PC-3 (cell line): ENCODE results near the gene MIA. TPM values are rescaled to one million over a fixed set of nuclear protein-coding genes. Genes with fewer than 3 reads are reported as not detected.

Experiments used
- ATAC-seq: fragments of 200-7000 bp; cut with Tn5 transposase; 2 replicates; pipeline ENCODE4 v1.9.1; 2020; ENCODE audit warnings: mild to moderate bottlenecking, moderate library complexity
- BruUV-seq: library from RNA; stranded (reverse); fragments of 400-500 nt; replicated peaks from 2 replicates; lab custom pipeline; 2021; lab: Mats Ljungman, UMichigan
- CTCF ChIA-PET: fragments of 300-600 bp; sonication (Branson Sonifier 250); formaldehyde crosslinking; loops from one replicate; lab custom pipeline; 2022; ENCODE audit warnings: antibody characterized with exemption; lab: Charles Lee
- POLR2A ChIA-PET: fragments of 300-600 bp; sonication (Branson Sonifier 250); formaldehyde crosslinking; loops from one replicate; lab custom pipeline; 2022; ENCODE audit warnings: antibody characterized with exemption; ENCODE audit not compliant: unreplicated experiment; lab: Charles Lee
- DNase-seq: peaks from one replicate; pipeline ENCODE4 v3.0.0-alpha.2; 2015
- H2AFZ ChIP-seq: fragments of 300-600 bp; sonication (generic); 2 replicates; pipeline ENCODE4 v1.6.0; 2016; ENCODE audit warnings: antibody characterized with exemption, low read length
- H3F3A ChIP-seq: fragments of 300-600 bp; sonication (generic); one replicate; pipeline ENCODE4 v1.6.0; 2017; ENCODE audit warnings: antibody characterized with exemption, low read length, control low read depth, mild to moderate bottlenecking; ENCODE audit not compliant: unreplicated experiment
- H3K27ac ChIP-seq: fragments of 300-600 bp; sonication (generic); 2 replicates; pipeline ENCODE4 v1.5.1; 2016; ENCODE audit warnings: mild to moderate bottlenecking, low read length
- H3K27me3 ChIP-seq: fragments of 300-600 bp; sonication (generic); 2 replicates; pipeline ENCODE4 v1.6.1; 2016; ENCODE audit warnings: low read length, mixed read lengths
- H3K36me3 ChIP-seq: fragments of 300-600 bp; sonication (generic); 2 replicates; pipeline ENCODE4 v1.6.1; 2016; ENCODE audit warnings: low read depth, mixed run types, low read length, mixed read lengths
- H3K4me1 ChIP-seq: fragments of 300-600 bp; sonication (generic); 2 replicates; pipeline ENCODE4 v1.5.1; 2016; ENCODE audit warnings: low read length; ENCODE audit not compliant: insufficient read depth
- H3K4me2 ChIP-seq: fragments of 300-600 bp; sonication (generic); 2 replicates; pipeline ENCODE4 v1.6.0; 2016; ENCODE audit warnings: low read length
- H3K4me3 ChIP-seq: fragments of 300-600 bp; sonication (generic); 2 replicates; pipeline ENCODE4 v1.5.1; 2016; ENCODE audit warnings: mild to moderate bottlenecking, low read length, mixed read lengths
- H3K79me2 ChIP-seq: fragments of 300-600 bp; sonication (generic); 2 replicates; pipeline ENCODE4 v1.6.1; 2017; ENCODE audit warnings: low read length, mixed read lengths
- H3K9ac ChIP-seq: fragments of 300-600 bp; sonication (generic); 2 replicates; pipeline ENCODE4 v1.6.0; 2016; ENCODE audit warnings: mild to moderate bottlenecking, low read length
- H3K9me2 ChIP-seq: fragments of 300-600 bp; sonication (generic); replicated peaks from 2 replicates; pipeline ENCODE4 v1.6.1; 2016; ENCODE audit warnings: mixed run types, low read length, mixed read lengths
- H3K9me3 ChIP-seq: fragments of 300-600 bp; sonication (generic); 2 replicates; pipeline ENCODE4 v1.6.1; 2016; ENCODE audit warnings: low read length, mixed read lengths
- H4K20me1 ChIP-seq: fragments of 300-600 bp; sonication (generic); 2 replicates; pipeline ENCODE4 v1.6.1; 2016; ENCODE audit warnings: low read length, mixed read lengths
- CTCF ChIP-seq: fragments of 300-600 bp; sonication (generic); conservative IDR thresholded peaks from 2 replicates; pipeline ENCODE4 v1.5.1; 2017; ENCODE audit warnings: antibody characterized with exemption, low read depth, mild to moderate bottlenecking, low read length
- EZH2 ChIP-seq: fragments of 300-600 bp; sonication (generic); IDR thresholded peaks from one replicate; pipeline ENCODE4 v1.6.1; 2017; ENCODE audit warnings: antibody characterized with exemption, mild to moderate bottlenecking, low read length; ENCODE audit not compliant: unreplicated experiment
- EZH2phosphoT487 ChIP-seq: fragments of 300-600 bp; sonication (generic); IDR thresholded peaks from 2 replicates; pipeline ENCODE4 v1.6.1; 2018; ENCODE audit warnings: mild to moderate bottlenecking, antibody characterized with exemption, low read length, borderline replicate concordance
- intact Hi-C: fragments of 100-400 bp; cut with micrococcal nuclease; formaldehyde crosslinking; loops from 2 replicates; pipeline ENCODE4 v1.9.0; 2023
- total RNA-seq: library from RNA; depleted of rRNA; stranded (reverse); fragments of >200 nt; gene quantifications from 2 replicates; pipeline ENCODE4 v1.2.3, GENCODE V29; 2014

MIA gene
- total RNA-seq, 1 experiment from 2014 or later, result not detected

DNA sequence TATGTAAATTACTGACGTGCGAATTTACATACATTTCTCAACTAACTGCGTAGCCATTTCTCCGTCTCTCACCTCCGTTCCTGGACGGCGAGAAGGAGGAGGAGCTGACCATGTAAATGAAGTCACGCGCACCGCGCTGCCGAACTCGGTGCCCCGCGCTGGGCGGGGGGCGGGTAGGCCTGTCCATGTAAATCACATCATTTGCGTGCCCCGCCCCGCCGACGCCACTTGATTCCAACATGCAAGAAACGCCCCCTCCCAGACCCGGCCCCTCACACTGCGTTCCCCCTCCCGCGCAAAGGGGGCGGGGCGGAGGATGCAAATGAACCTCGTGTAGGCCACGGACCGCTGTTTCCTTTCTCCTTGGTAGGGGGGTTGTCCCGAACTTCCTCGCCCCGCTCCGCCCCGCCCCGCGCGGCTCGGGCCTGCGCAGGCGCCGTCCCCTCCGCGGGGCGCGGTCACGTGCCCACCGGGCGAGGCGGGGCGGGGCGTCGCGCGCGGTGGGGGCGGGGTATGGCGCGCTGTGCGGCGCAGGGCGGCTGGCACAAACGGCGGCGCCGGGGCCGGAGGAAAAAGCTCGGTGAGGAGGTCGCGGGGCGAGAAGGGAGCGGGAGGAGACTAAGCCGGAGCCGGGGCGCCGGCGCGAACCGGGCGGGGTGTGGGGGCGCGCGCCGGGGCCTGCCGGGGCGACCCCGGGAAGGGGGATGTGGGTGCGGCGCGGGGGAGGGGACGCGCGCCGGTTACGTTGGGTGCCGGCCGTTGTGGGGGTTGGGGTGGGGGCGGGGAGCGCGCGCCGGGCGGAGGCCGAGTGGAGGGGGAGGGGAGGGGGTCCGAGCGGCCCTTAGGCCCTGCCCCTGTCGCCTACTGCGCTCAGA is 23.6 kb downstream of the MIA start, which contains the start of gene EGLN2:
Gene EGLN2 (plus strand): TSS at position 509 of the 875 bp plus-strand sequence. CDS start 1,382 bp downstream, outside the sequence.
- Histone ChIP-seq H4K20me1 (peaks cover 15% of the 10 kb centered on the region; the same call in 1 of the 2 replicates), H3K4me2 (peak within 1 kb of the TSS; percentile 92), H3K27ac (peak within 1 kb of the TSS; percentile 41), H3K79me2 (peaks cover 44% of the 10 kb centered on the region), H3K9ac (peak within 1 kb of the TSS; percentile 71), H3K4me1 (peaks cover 36% of the 10 kb centered on the region), H3K9me3 (no peaks in the 10 kb centered on the region), H3K4me3 (peak within 1 kb of the TSS; percentile 85), H2AFZ (peak within 1 kb of the TSS; percentile 97), H3K36me3 (no peaks in the 10 kb centered on the region), H3K27me3 (no peaks in the 10 kb centered on the region), H3F3A (no peaks in the 10 kb centered on the region), H3K9me2 (no peaks in the 10 kb centered on the region)
- BruUV-seq, result no TSS peak
- ChIA-PET CTCF (interaction anchor here (0.5 to 0.6 kb wide), 2 partner anchors 9 to 22 kb away, joined by 3 read pairs; no protein-coding TSS in a partner anchor), POLR2A (interaction anchor here (0.6 kb wide), 3 partner anchors 20 to 345 kb away, joined by 4 to 17 read pairs (median 4); no protein-coding TSS in a partner anchor)
- ATAC-seq (peak; percentile 87), DNase-seq (peak; percentile 96)
- TF ChIP-seq EZH2, result no peak
- no peak for TF ChIP-seq EZH2phosphoT487
- no peak for TF ChIP-seq CTCF
- intact Hi-C loops, result loop anchor here (1.0 to 10.0 kb wide), 2 partner anchors 110 to 134 kb away; no protein-coding TSS in a partner anchor

GRCh38 chr19:40799558-40800338 is 24.4 kb downstream of the MIA start:
- H3K79me2 ChIP-seq, result peaks cover 53% of the 10 kb centered on the region
- intact Hi-C loops, result loop anchor here (10.0 kb wide), 1 partner anchor 135 kb away; no protein-coding TSS in a partner anchor

More at GRCh38 chr19:40799558-40800338, 24.4 kb downstream of the MIA start:
- no peak overlapping the region for H3K27ac ChIP-seq
- H3K9ac ChIP-seq, result peak overlapping the region; percentile 71
- H3K4me2 ChIP-seq, result peak overlapping the region; percentile 92
- H3K27me3 ChIP-seq, result no peaks in the 10 kb centered on the region
- no peak for DNase-seq
- peaks cover 36% of the 10 kb centered on the region for H3K4me1 ChIP-seq
- no peaks in the 10 kb centered on the region for H3K9me2 ChIP-seq
- no peaks in the 10 kb centered on the region for H3K9me3 ChIP-seq
- 0 out of 2 replicates have a peak, but pooled peaks have one; percentile 6 for ATAC-seq
- H2AFZ ChIP-seq, result no peak overlapping the region
- BruUV-seq, result no TSS peak
- peak overlapping the region; percentile 85 for H3K4me3 ChIP-seq
- peaks cover 15% of the 10 kb centered on the region; the same call in 1 of the 2 replicates for H4K20me1 ChIP-seq
- POLR2A ChIA-PET, result interaction anchor here (0.6 kb wide), 2 partner anchors 114 to 345 kb away, joined by 4 to 17 read pairs; no protein-coding TSS in a partner anchor
- TF ChIP-seq EZH2phosphoT487, result no peak
- TF ChIP-seq EZH2, result no peak
- TF ChIP-seq CTCF, result no peak
- CTCF ChIA-PET, result no interaction called here
- H3F3A ChIP-seq, result no peaks in the 10 kb centered on the region
- H3K36me3 ChIP-seq, result no peaks in the 10 kb centered on the region
